ENCODE data around the gene SEC61A2. TPM values are rescaled to one million over a fixed set of nuclear protein-coding genes. Genes with fewer than 3 reads are reported as not detected.

Gene SEC61A2
- total RNA-seq, 2 experiments from 2014 or later = 14.4 to 14.6 TPM

GRCh38 chr10:12202226-12202625 lies 72.7 kb downstream of the SEC61A2 start:
- no peaks in the 10 kb centered on the region for H3K9me3 Mint-ChIP-seq
- no peaks in the 10 kb centered on the region for H3K27me3 Mint-ChIP-seq
- DNase-seq = no peak
- H3K4me3 Mint-ChIP-seq = no peak overlapping the region
- intact Hi-C loops (cut with micrococcal nuclease) = no loop called here
- H3K36me3 Mint-ChIP-seq = peaks cover 29% of the 10 kb centered on the region
- H3K4me1 Mint-ChIP-seq (ENCODE audit: low read depth) = peaks cover 47% of the 10 kb centered on the region
- POLR2A ChIA-PET = no interaction called here
- no peak overlapping the region for H3K27ac Mint-ChIP-seq
- CTCF ChIA-PET = interaction anchor here (1.1 to 2.3 kb wide), 2 partner anchors 12 to 14 kb away, joined by 5 to 9 read pairs; no protein-coding TSS in a partner anchor

- ChIA-PET CTCF (no interaction called here), POLR2A (interaction anchor here (0.6 kb wide), 1 partner anchor 136 kb away, joined by 3 read pairs; no protein-coding TSS in a partner anchor)
- intact Hi-C loops (cut with micrococcal nuclease) = no loop called here
- Mint-ChIP-seq H3K36me3 (peaks cover 32% of the 10 kb centered on the region), H3K4me1 (ENCODE audit: low read depth) (peaks cover 28% of the 10 kb centered on the region), H3K27me3 (no peaks in the 10 kb centered on the region), H3K27ac (no peak overlapping the region), H3K9me3 (no peaks in the 10 kb centered on the region), H3K4me3 (no peak overlapping the region)
- no peak for DNase-seq
Observed at GRCh38 chr10:12205082-12205481, 75.6 kb downstream of the SEC61A2 start.

- Mint-ChIP-seq H3K4me1 (ENCODE audit: low read depth) (peaks cover 17% of the 10 kb centered on the region), H3K27ac (no peak overlapping the region), H3K4me3 (no peak overlapping the region), H3K36me3 (peaks cover 37% of the 10 kb centered on the region), H3K27me3 (no peaks in the 10 kb centered on the region), H3K9me3 (no peaks in the 10 kb centered on the region)
- ChIA-PET POLR2A (no interaction called here), CTCF (no interaction called here)
- DNase-seq = no peak
- intact Hi-C loops (cut with micrococcal nuclease) = no loop called here
Observed at GRCh38 chr10:12207114-12207513, 77.6 kb downstream of the SEC61A2 start.

- Mint-ChIP-seq H3K4me1 (ENCODE audit: low read depth) (peaks cover 9% of the 10 kb centered on the region), H3K36me3 (peaks cover 37% of the 10 kb centered on the region), H3K4me3 (no peak overlapping the region), H3K27ac (no peak overlapping the region), H3K27me3 (no peaks in the 10 kb centered on the region), H3K9me3 (no peaks in the 10 kb centered on the region)
- intact Hi-C loops (cut with micrococcal nuclease) = no loop called here
- ChIA-PET CTCF (no interaction called here), POLR2A (no interaction called here)
- DNase-seq = no peak
Observed at GRCh38 chr10:12208460-12208859, 79.0 kb downstream of the SEC61A2 start.

GRCh38 chr10:12212454-12212853 lies 83.0 kb downstream of the SEC61A2 start:
- H3K27me3 Mint-ChIP-seq = no peaks in the 10 kb centered on the region
- peaks cover 42% of the 10 kb centered on the region for H3K36me3 Mint-ChIP-seq
- H3K27ac Mint-ChIP-seq = no peak overlapping the region
- H3K4me1 Mint-ChIP-seq (ENCODE audit: low read depth) = peaks cover 16% of the 10 kb centered on the region
- intact Hi-C loops (cut with micrococcal nuclease) = no loop called here
- ChIA-PET POLR2A (interaction anchor here (0.5 kb wide), 1 partner anchor 8 kb away, joined by 4 read pairs; no protein-coding TSS in a partner anchor), CTCF (interaction anchor here (0.9 to 1.4 kb wide), 4 partner anchors 9 to 52 kb away, joined by 3 to 4 read pairs (median 3); no protein-coding TSS in a partner anchor)
- DNase-seq = no peak
- H3K9me3 Mint-ChIP-seq = no peaks in the 10 kb centered on the region
- H3K4me3 Mint-ChIP-seq = no peak overlapping the region

GRCh38 chr10:12213621-12214020 lies 84.1 kb downstream of the SEC61A2 start:
- CTCF ChIA-PET = interaction anchor here (0.7 to 4.0 kb wide), 18 partner anchors 11 to 654 kb away, joined by 3 to 36 read pairs (median 8); partner anchors contain the start of genes CDC123 and NUDT5
- H3K9me3 Mint-ChIP-seq = no peaks in the 10 kb centered on the region
- DNase-seq = no peak
- H3K27ac Mint-ChIP-seq = no peak overlapping the region
- no peaks in the 10 kb centered on the region for H3K27me3 Mint-ChIP-seq
- no peak overlapping the region for H3K4me3 Mint-ChIP-seq
- peaks cover 44% of the 10 kb centered on the region for H3K36me3 Mint-ChIP-seq
- POLR2A ChIA-PET = no interaction called here
- peaks cover 16% of the 10 kb centered on the region for H3K4me1 Mint-ChIP-seq (ENCODE audit: low read depth)
- intact Hi-C loops (cut with micrococcal nuclease) = no loop called here

- H3K4me3 Mint-ChIP-seq = no peak overlapping the region
- no peak for DNase-seq
- H3K27me3 Mint-ChIP-seq = no peaks in the 10 kb centered on the region
- ChIA-PET CTCF (interaction anchor here (0.6 to 4.0 kb wide), 38 partner anchors 8 to 874 kb away, joined by 3 to 36 read pairs (median 4); partner anchors contain the start of genes CDC123 and NUDT5), POLR2A (interaction anchor here (0.6 kb wide), 1 partner anchor 469 kb away, joined by 4 read pairs; no protein-coding TSS in a partner anchor)
- H3K4me1 Mint-ChIP-seq (ENCODE audit: low read depth) = peaks cover 16% of the 10 kb centered on the region
- intact Hi-C loops (cut with micrococcal nuclease) = no loop called here
- no peaks in the 10 kb centered on the region for H3K9me3 Mint-ChIP-seq
- peaks cover 45% of the 10 kb centered on the region for H3K36me3 Mint-ChIP-seq
- peak overlapping the region; percentile 79 for H3K27ac Mint-ChIP-seq
Observed at GRCh38 chr10:12214093-12214492, 84.6 kb downstream of the SEC61A2 start.

GRCh38 chr10:12214763-12215218 lies 85.3 kb downstream of the SEC61A2 start:
- peaks cover 45% of the 10 kb centered on the region for H3K36me3 Mint-ChIP-seq
- H3K27ac Mint-ChIP-seq = peak overlapping the region; percentile 79
- ChIA-PET CTCF (interaction anchor here (0.6 to 4.0 kb wide), 47 partner anchors 10 to 874 kb away, joined by 3 to 36 read pairs (median 4); partner anchors contain the start of genes CDC123 and NUDT5), POLR2A (interaction anchor here (0.6 to 1.5 kb wide), 2 partner anchors 19 to 469 kb away, joined by 4 read pairs; partner anchors contain the start of genes CDC123 and NUDT5)
- peak overlapping the region; percentile 41 for H3K4me3 Mint-ChIP-seq
- peak; percentile 15 for DNase-seq
- intact Hi-C loops (cut with micrococcal nuclease) = no loop called here
- no peaks in the 10 kb centered on the region for H3K9me3 Mint-ChIP-seq
- H3K4me1 Mint-ChIP-seq (ENCODE audit: low read depth) = peaks cover 16% of the 10 kb centered on the region
- no peaks in the 10 kb centered on the region for H3K27me3 Mint-ChIP-seq

Small RNAs within 50 kb of the gene (microRNA-seq; reads per million reads assigned to microRNA genes)
- gene MIR548AK (ENCODE audit: borderline microRNAs expressed, borderline number of aligned reads, borderline replicate concordance) = not detected

Other genes with a start within 250 kb of the SEC61A2 start
- gene UPF2, start 86.9 kb upstream of the SEC61A2 start, total RNA-seq = 10 to 100 TPM; 29.5 to 32.0 TPM
- gene DHTKD1, start 60.7 kb upstream of the SEC61A2 start, total RNA-seq = 10 to 100 TPM; 16.2 to 17.1 TPM
- 100 to 1,000 TPM; 115 to 118 TPM for gene NUDT5, start 66.2 kb downstream of the SEC61A2 start, total RNA-seq
- 100 to 1,000 TPM; 134 TPM for gene CDC123, start 66.5 kb downstream of the SEC61A2 start, total RNA-seq
- 10 to 100 TPM; 17.7 to 17.9 TPM for gene CAMK1D, start 219.9 kb downstream of the SEC61A2 start, total RNA-seq